ENCODE data around the gene GYPA.
"Not testable (repeated sequence)": the region's sequence is repeated elsewhere in the genome, so short reads cannot be mapped to it uniquely, and the experiment has no call there.

GYPA gene

DNA sequence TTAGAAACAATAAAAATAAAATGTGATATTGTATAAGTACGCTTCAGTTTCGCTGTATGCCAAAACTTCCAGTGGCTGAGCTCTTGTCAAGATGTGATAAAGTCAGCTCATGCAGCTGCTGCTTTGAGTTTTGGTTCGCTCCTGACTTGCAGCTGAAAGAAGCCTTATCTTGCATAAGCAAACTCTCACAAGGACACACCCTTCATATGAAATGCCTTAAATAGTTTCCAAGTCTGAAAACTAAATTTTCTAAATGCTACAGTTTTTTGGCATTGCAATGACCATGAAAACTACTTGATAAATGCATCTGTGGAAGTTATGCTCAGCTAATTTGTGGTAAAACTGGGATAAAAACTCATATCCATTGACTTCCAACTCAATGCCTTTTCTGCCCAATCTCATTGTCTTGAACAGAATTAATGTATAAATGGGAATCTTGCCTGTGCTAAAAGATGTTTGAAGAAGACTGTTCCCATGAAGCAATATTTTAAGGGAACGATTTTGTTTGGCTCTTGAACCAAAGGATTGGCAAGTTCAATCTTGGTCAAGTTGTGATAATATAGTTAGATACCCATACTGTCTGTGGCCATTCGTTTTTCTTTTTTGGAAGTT is 11.7 kb downstream of the GYPA start:
- not testable (repeated sequence) for DNase-seq (ENCODE audit: low read depth)

- DNase-seq (ENCODE audit: low read depth), result not testable (repeated sequence)
These were observed 15.4 kb downstream of the GYPA start for GRCh38 chr4:144125109-144125508.

DNA sequence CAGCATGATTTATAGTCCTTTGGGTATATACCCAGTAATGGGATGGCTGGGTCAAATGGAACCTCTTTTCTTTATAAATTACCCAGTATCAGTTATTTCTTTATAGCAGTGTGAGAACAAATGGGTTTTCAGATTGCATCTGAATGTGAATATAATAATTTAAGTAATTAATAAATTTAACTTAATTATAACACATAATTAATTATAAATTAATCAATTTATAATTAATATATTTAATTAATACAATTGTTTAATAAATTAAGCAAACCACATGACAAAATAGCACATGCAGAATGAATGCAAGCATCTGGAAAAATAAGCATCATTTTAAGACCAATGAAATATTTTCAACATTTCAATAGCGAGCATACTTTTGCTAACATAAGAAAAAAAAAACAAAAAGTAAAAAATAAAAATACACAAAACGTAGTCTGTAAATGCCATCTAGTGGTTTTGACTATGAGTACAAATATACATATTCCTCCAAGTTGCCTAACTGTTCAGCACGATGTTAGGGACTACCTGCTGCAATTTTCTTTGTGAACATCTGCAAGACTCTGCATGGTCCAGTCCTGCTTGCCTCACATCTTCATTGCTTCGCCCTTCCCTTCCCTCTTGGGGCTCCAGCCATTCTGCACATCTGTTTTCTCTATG is 16.4 kb downstream of the GYPA start:
- DNase-seq (ENCODE audit: low read depth), result peak; percentile 11

- not testable (repeated sequence) for DNase-seq (ENCODE audit: low read depth)
These were observed 17.2 kb downstream of the GYPA start for GRCh38 chr4:144123269-144123668.

GRCh38 chr4:144119752-144120151 is 20.8 kb downstream of the GYPA start:
- DNase-seq (ENCODE audit: low read depth), result not testable (repeated sequence)

DNA sequence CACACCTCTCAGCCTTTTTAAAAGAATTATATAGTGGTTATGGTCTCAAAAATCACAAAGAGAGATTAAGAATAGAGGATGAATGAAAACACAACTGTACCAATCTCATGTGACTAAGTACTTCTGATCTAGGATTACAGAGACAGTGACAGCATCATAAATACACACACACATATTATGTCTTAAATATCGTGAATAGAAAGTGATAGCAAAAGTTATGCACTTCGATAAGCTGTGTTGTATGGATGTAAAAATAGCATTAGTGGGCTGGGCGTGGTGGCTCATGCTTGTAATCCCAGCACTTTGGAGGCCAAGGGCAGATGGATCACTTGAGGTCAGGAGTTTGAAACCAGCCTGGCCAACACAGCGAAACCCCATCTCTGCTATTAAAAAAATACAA is 25.0 kb downstream of the GYPA start:
- DNase-seq (ENCODE audit: low read depth), result no peak

- no peak for DNase-seq (ENCODE audit: low read depth)
These were observed 27.0 kb downstream of the GYPA start for GRCh38 chr4:144113546-144113945.

DNA sequence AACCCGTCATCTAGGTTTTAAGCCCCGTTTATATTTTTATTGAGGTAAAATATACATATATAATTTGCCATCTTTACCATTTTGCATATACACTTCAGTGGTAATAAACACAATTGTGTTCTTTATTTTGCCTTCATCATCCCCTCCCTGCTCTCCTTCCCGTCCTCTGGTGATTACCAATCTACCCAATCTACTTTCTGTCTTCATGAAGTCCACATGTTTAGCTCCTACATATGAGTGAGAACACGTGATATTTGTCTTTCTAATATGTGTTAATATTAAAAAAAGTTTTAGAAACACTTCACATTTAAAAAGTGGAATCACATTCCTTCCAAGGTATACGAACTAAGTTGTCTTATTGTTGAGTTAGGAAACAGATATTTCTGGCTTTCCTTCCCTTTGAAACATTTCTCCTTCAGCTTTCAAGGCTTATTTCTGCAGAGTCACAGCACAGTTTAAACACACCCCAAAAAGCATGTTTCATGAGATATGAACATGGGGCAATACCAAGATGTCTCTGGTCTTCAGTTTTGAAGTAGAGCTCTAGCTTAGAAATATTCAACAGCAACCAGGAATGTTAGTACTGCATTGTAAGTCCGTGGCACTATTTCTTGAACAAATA is 35.9 kb downstream of the GYPA start:
- no peak for DNase-seq (ENCODE audit: low read depth)

GRCh38 chr4:144097776-144098175 is 42.7 kb downstream of the GYPA start:
- DNase-seq (ENCODE audit: low read depth), result not testable (repeated sequence)

- DNase-seq (ENCODE audit: low read depth), result not testable (repeated sequence)
These were observed 46.5 kb downstream of the GYPA start for GRCh38 chr4:144093995-144094394.

- DNase-seq (ENCODE audit: low read depth), result not testable (repeated sequence)
These were observed 49.3 kb downstream of the GYPA start for GRCh38 chr4:144091181-144091580.

DNA sequence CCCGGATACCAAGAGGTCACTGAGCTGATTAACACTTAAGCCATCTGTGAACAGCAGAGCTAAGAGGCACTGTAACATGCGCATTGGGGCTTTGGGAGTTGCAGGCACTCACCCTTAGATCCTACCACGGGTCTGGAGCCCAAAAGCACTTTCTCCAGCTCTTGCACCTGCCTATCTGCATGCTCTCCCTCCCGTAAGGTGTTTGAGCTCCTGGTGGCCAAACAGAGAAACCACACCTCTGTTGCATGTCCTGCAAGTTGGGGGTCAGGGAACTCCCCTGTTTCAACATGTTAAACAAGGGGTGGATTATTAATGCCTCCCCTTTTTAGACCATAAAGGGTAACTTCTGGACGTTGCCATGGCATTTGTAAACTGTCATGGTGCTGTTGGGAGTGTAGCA is 49.8 kb downstream of the GYPA start:
- DNase-seq (ENCODE audit: low read depth), result no peak

GRCh38 chr4:144082053-144082452 is 58.5 kb downstream of the GYPA start:
- not testable (repeated sequence) for DNase-seq (ENCODE audit: low read depth)

DNA sequence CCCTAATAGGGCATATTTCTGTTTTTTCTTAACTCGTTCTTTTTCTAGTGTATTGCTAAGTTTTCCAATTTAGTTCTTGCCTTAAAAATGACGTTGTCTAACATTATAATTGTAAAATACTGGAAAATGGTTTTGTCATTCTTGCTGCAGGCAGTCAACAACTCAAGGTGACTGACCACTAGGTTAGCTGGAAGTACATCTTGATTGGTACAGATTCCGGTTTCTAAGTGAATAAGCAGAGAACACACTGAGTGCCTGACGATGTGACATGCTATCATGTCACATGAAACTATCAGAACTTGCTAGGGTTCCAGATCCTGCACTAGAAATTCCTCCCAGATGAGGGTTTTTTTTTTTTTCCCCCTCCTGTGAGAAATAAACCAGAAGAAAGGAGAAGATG is 60.4 kb downstream of the GYPA start:
- DNase-seq (ENCODE audit: low read depth), result not testable (repeated sequence)

- DNase-seq (ENCODE audit: low read depth), result not testable (repeated sequence)
These were observed 61.8 kb downstream of the GYPA start for GRCh38 chr4:144078746-144079145.

DNA sequence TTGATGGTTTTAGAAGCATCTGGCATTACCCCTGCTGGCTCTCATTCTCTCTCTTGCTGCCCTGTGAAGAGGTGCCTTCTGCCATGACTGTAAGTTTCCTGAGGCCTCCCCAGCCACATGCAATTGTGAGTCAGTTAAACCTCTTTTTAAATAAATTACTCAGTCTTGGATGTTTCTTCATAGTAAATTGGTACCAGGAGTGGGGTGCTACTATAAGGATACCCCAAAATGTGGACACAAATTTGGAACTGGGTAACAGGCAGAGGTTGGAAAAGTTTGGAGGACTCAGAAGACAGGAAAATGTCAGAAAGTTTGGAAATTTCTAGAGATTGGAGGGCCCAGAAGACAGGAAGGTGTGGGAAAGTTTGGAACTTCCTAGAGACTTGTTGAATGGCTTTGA is 79.0 kb downstream of the GYPA start:
- not testable (repeated sequence) for DNase-seq (ENCODE audit: low read depth)

- DNase-seq (ENCODE audit: low read depth), result not testable (repeated sequence)
These were observed 80.2 kb downstream of the GYPA start for GRCh38 chr4:144060234-144060859.
